IMR-90 (cell line): ENCODE results near the gene ACSS2. TPM values are rescaled to one million over a fixed set of nuclear protein-coding genes. Genes with fewer than 3 reads are reported as not detected.

Source experiments
- ATAC-seq: fragments of 200-7000 bp; cut with Tn5 transposase; 2 replicates; pipeline ENCODE4 v1.9.1; 2020; ENCODE audit warnings: low read depth, mild to moderate bottlenecking, moderate library complexity
- BruUV-seq: library from RNA; stranded (reverse); fragments of 400-500 nt; replicated peaks from 2 replicates; lab custom pipeline; 2021; lab: Mats Ljungman, UMichigan
- CTCF ChIA-PET: fragments of 300-600 bp; formaldehyde crosslinking; extraction: SDS; loops from one replicate; lab custom pipeline; 2021; ENCODE audit warnings: antibody characterized with exemption; lab: Yijun Ruan, JAX
- POLR2A ChIA-PET: fragments of 300-600 bp; sonication (Branson Sonifier 250); formaldehyde crosslinking; loops from one replicate; lab custom pipeline; 2022; ENCODE audit warnings: antibody characterized with exemption; ENCODE audit not compliant: unreplicated experiment; lab: Charles Lee
- DNase-seq: peaks from one replicate; pipeline ENCODE4 v3.0.0; 2013
- H2AFZ ChIP-seq: replicated peaks from 2 replicates; pipeline ENCODE3; 2013; ENCODE audit warnings: low read length, mild to moderate bottlenecking; ENCODE audit not compliant: poor library complexity
- H2AK5ac ChIP-seq: 2 replicates; pipeline ENCODE4 v1.6.1; 2013; ENCODE audit warnings: low read depth, low read length, inconsistent platforms
- H2AK9ac ChIP-seq: replicated peaks from 2 replicates; pipeline ENCODE3; 2013; ENCODE audit warnings: mild to moderate bottlenecking, low read depth, low read length, moderate library complexity; ENCODE audit not compliant: poor library complexity
- H2BK120ac ChIP-seq: 2 replicates; pipeline ENCODE4 v1.6.1; 2013; ENCODE audit warnings: low read depth, low read length, inconsistent platforms
- H2BK15ac ChIP-seq: 3 replicates; pipeline ENCODE4 v1.6.1; 2013; ENCODE audit warnings: low read depth, low read length, inconsistent platforms
- H2BK20ac ChIP-seq: 2 replicates; pipeline ENCODE4 v1.6.1; 2013; ENCODE audit warnings: low read depth, mild to moderate bottlenecking, inconsistent platforms, low read length, moderate library complexity
- H2BK5ac ChIP-seq: 2 replicates; pipeline ENCODE4 v1.6.1; 2013; ENCODE audit warnings: mild to moderate bottlenecking, low read depth, low read length, inconsistent platforms; ENCODE audit not compliant: poor library complexity, severe bottlenecking
- H3K14ac ChIP-seq: replicated peaks from 2 replicates; pipeline ENCODE4 v1.6.1; 2013; ENCODE audit warnings: low read depth, low read length, inconsistent platforms
- H3K18ac ChIP-seq: 2 replicates; pipeline ENCODE4 v1.6.1; 2013; ENCODE audit warnings: low read depth, low read length, control low read depth
- H3K23ac ChIP-seq: 2 replicates; pipeline ENCODE4 v1.6.1; 2013; ENCODE audit warnings: low read depth, low read length, inconsistent platforms
- H3K27ac ChIP-seq: 2 replicates; pipeline ENCODE4 v1.5.1; 2013; ENCODE audit warnings: mild to moderate bottlenecking, control low read depth, low read length; ENCODE audit not compliant: insufficient read depth
- H3K27me3 ChIP-seq: 2 replicates; pipeline ENCODE4 v1.6.1; 2013; ENCODE audit warnings: low read length; ENCODE audit not compliant: control insufficient read depth, insufficient read depth
- H3K36me3 ChIP-seq: 2 replicates; pipeline ENCODE4 v1.6.1; 2013; ENCODE audit warnings: low read length, mixed read lengths; ENCODE audit not compliant: control insufficient read depth, insufficient read depth
- H3K4ac ChIP-seq: 2 replicates; pipeline ENCODE4 v1.6.1; 2013; ENCODE audit warnings: low read depth, low read length, inconsistent platforms
- H3K4me1 ChIP-seq: 2 replicates; pipeline ENCODE4 v1.6.1; 2013; ENCODE audit warnings: low read length, mixed read lengths; ENCODE audit not compliant: control insufficient read depth, insufficient read depth
- H3K4me2 ChIP-seq: 2 replicates; pipeline ENCODE4 v1.6.1; 2013; ENCODE audit warnings: low read depth, mild to moderate bottlenecking, control low read depth, low read length, moderate library complexity
- H3K4me3 ChIP-seq: 2 replicates; pipeline ENCODE4 v1.5.1; 2013; ENCODE audit warnings: low read depth, mild to moderate bottlenecking, control low read depth, low read length, moderate library complexity; ENCODE audit not compliant: insufficient read depth
- H3K56ac ChIP-seq: 2 replicates; pipeline ENCODE4 v1.6.1; 2013; ENCODE audit warnings: low read length, inconsistent platforms; ENCODE audit not compliant: insufficient read depth; ENCODE audit errors: extremely low read depth
- H3K79me1 ChIP-seq, 2 experiments: 2 replicates each; pipeline ENCODE4 v1.6.1; 2013; ENCODE audit warnings: low read length in 2 of 2, inconsistent platforms in 1 of 2, low read depth in 1 of 2
- H3K9ac ChIP-seq: 2 replicates; pipeline ENCODE4 v1.6.1; 2013; ENCODE audit warnings: low read depth, low read length, control low read depth
- H3K9me1 ChIP-seq: 2 replicates; pipeline ENCODE4 v1.6.1; 2013; ENCODE audit warnings: low read length, inconsistent platforms; ENCODE audit not compliant: insufficient read depth
- H3K9me3 ChIP-seq: 2 replicates; pipeline ENCODE4 v1.6.1; 2013; ENCODE audit warnings: low read length; ENCODE audit not compliant: control insufficient read depth, insufficient read depth
- H4K20me1 ChIP-seq: 2 replicates; pipeline ENCODE4 v1.6.1; 2013; ENCODE audit warnings: low read length, inconsistent platforms; ENCODE audit not compliant: insufficient read depth
- H4K5ac ChIP-seq: 2 replicates; pipeline ENCODE4 v1.6.1; 2013; ENCODE audit warnings: mild to moderate bottlenecking, low read depth, low read length, control low read depth
- H4K8ac ChIP-seq, 2 experiments: 2 replicates each; pipeline ENCODE4 v1.6.1; 2013; ENCODE audit warnings: low read depth in 2 of 2, low read length in 2 of 2, control low read depth in 1 of 2, inconsistent platforms in 1 of 2
- H4K91ac ChIP-seq: 2 replicates; pipeline ENCODE4 v1.6.1; 2013; ENCODE audit warnings: low read depth, low read length, inconsistent platforms; ENCODE audit not compliant: insufficient read depth
- CHD1 ChIP-seq: IDR thresholded peaks from 2 replicates; pipeline ENCODE4 v1.6.1; 2012; ENCODE audit warnings: low read depth, low read length, improper control_type of control experiment
- FOS ChIP-seq: fragments of 150-350 bp; IDR thresholded peaks from 2 replicates; pipeline ENCODE4 v1.6.1; 2016; ENCODE audit warnings: low read depth, low read length
- MAZ ChIP-seq: IDR thresholded peaks from 2 replicates; pipeline ENCODE4 v1.6.1; 2012; ENCODE audit warnings: low read depth, mild to moderate bottlenecking, low read length, improper control_type of control experiment, moderate library complexity, borderline replicate concordance
- MXI1 ChIP-seq: IDR thresholded peaks from 2 replicates; pipeline ENCODE4 v1.6.1; 2012; ENCODE audit warnings: low read depth, mild to moderate bottlenecking, low read length, moderate library complexity, borderline replicate concordance
- NFE2L2 ChIP-seq: fragments of 150-350 bp; IDR thresholded peaks from 2 replicates; pipeline ENCODE4 v1.6.1; 2016; ENCODE audit warnings: low read depth, mild to moderate bottlenecking, low read length
- RAD21 ChIP-seq: IDR thresholded peaks from 2 replicates; pipeline ENCODE4 v1.6.1; 2012; ENCODE audit warnings: low read length, improper control_type of control experiment
- RCOR1 ChIP-seq: IDR thresholded peaks from 2 replicates; pipeline ENCODE4 v1.6.1; 2012; ENCODE audit warnings: mild to moderate bottlenecking, low read length, improper control_type of control experiment; ENCODE audit not compliant: insufficient replicate concordance
- RFX5 ChIP-seq: IDR thresholded peaks from 2 replicates; pipeline ENCODE4 v1.8.0; 2012; ENCODE audit warnings: low read depth, mild to moderate bottlenecking, low read length, moderate library complexity
- SMC3 ChIP-seq: fragments of 150-350 bp; IDR thresholded peaks from 2 replicates; pipeline ENCODE4 v1.6.1; 2016; ENCODE audit warnings: low read depth, mild to moderate bottlenecking, antibody characterized with exemption, low read length, moderate library complexity
- WGBS, 2 experiments: methylation state at CpG; one replicate each; pipeline versions ENCODE4 v1.1.5 to v1.1.7; 2013; ENCODE audit warnings: missing lambda C conversion rate in 2 of 2; ENCODE audit not compliant: insufficient read length in 1 of 2; ENCODE audit errors: extremely low coverage in 2 of 2; 5-methylcytosine and 5-hydroxymethylcytosine counted together
- dilution Hi-C: fragments of 300-500 bp; cut with HindIII; formaldehyde crosslinking; loops from one replicate; pipeline ENCODE4 v1.14.3; 2018; ENCODE audit warnings: low sequenced_read_pairs; ENCODE audit not compliant: unreplicated experiment
- in situ Hi-C: fragments of 300-500 bp; cut with MboI; formaldehyde crosslinking; loops from 3 replicates; pipeline ENCODE4 v1.14.3; 2019; ENCODE audit warnings: low sequenced_read_pairs, inconsistent platforms, mixed read lengths
- intact Hi-C: fragments of 100-400 bp; cut with micrococcal nuclease; formaldehyde crosslinking; loops from 2 replicates; pipeline ENCODE4 v1.10.0; 2022
- polyA plus RNA-seq, 3 experiments: library from polyadenylated mRNA; depleted of rRNA; stranded (reverse); fragments of >200 nt; gene quantifications; 2 replicates each; pipeline ENCODE4 v1.2.3, GENCODE V29; 2012; ENCODE audit warnings: low replicate concordance in 1 of 3
- total RNA-seq: library from RNA; depleted of rRNA; stranded (reverse); fragments of >200 nt; gene quantifications from 2 replicates; pipeline ENCODE4 v1.2.3, GENCODE V29; 2012
- TF ChIP-seq, protein P1 (sequence below): fragments of 150-350 bp; IDR thresholded peaks from 2 replicates; pipeline ENCODE4 v1.6.1; 2017; ENCODE audit warnings: mild to moderate bottlenecking, antibody characterized with exemption, low read length, low read depth
- TF ChIP-seq, protein P2 (sequence below): fragments of 150-350 bp; IDR thresholded peaks from 2 replicates; pipeline ENCODE4 v1.6.1; 2016; ENCODE audit warnings: low read depth, mild to moderate bottlenecking, low read length, moderate library complexity, borderline replicate concordance

Gene ACSS2
- total and polyA plus RNA-seq, 2 of the 4 experiments (the other 2 are of a cell fraction) = 26.9 to 46.4 TPM

DNA sequence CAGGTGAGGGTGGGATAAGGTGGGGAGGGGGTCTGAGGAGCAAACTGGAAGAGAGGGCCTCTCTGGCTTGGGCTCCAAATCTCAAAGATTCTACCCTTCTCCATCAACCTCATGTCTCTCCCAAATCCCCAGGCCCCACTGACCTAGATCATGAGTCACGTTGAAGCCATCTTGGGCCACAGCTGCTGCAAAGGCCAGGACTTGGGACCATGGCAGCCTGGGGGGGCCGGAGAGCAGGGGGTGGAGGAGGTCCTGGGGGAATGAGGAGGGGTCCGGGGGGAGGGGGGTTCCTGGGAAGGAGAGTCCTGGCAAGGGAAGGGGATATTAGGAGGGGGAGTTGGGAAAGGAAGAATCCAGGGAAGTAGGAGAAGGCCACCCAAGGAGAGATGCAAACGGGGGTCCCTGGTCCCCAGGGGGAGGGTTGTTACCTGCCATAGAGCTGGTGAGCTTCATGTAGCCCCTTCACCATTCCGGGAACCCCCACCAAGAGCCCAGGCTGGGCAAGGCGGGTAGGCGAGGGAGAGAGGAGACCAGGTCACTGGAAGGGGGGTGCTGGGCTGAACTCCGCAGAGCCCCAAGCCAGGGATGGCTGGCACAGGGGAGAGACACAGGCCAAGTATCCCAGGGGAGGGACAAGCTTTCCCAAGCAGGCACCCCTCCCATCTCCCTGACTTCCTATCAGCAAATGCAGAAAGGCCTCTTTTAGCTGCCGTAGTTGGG, 16.4 kb upstream of the ACSS2 start:
- Histone ChIP-seq H3K27ac (no peak overlapping the region), H3K23ac (no peak overlapping the region), H4K91ac (no peak overlapping the region), H3K9ac (no peak overlapping the region), H3K14ac (no peak overlapping the region), H3K4me2 (no peak overlapping the region), H2BK120ac (no peak overlapping the region), H3K4me1 (no peaks in the 10 kb centered on the region), H2BK5ac (no peak overlapping the region), H2BK20ac (no peak overlapping the region), H2BK15ac (no peak overlapping the region), H3K4ac (no peak overlapping the region), H3K36me3 (peaks cover 35% of the 10 kb centered on the region), H2AK5ac (no peak overlapping the region), H3K9me3 (no peaks in the 10 kb centered on the region), H3K79me1 (peaks cover 3 to 4% of the 10 kb centered on the region in 2 experiments; a peak in 2 of 4 replicates), H3K18ac (no peak overlapping the region), H4K20me1 (no peaks in the 10 kb centered on the region; the same call in 1 of the 2 replicates), H3K9me1 (peaks cover 5% of the 10 kb centered on the region; the same call in 1 of the 2 replicates), H3K4me3 (no peak overlapping the region), H4K5ac (no peak overlapping the region), H2AK9ac (no peak overlapping the region), H3K27me3 (no peaks in the 10 kb centered on the region), H2AFZ (no peak overlapping the region), H3K56ac (no peak overlapping the region), H4K8ac (no peak overlapping the region)
- no peak for ATAC-seq
- no CpG with 5 or more reads among the region's 9 CpGs for WGBS, 2 experiments
- dilution Hi-C loops = no loop called here
- BruUV-seq = no TSS peak
- in situ Hi-C loops = loop anchor here (25.0 kb wide), 1 partner anchor 402 kb away; no protein-coding TSS in a partner anchor
- CTCF ChIA-PET = no interaction called here
- intact Hi-C loops = no loop called here
- DNase-seq = no peak
- POLR2A ChIA-PET = no interaction called here
- TF ChIP-seq RFX5 (no peak), FOS (no peak), MXI1 (no peak), SMC3 (no peak), CHD1 (no peak), MAZ (no peak), NFE2L2 (no peak), RAD21 (no peak), RCOR1 (no peak)
- TF ChIP-seq, protein P1, sequence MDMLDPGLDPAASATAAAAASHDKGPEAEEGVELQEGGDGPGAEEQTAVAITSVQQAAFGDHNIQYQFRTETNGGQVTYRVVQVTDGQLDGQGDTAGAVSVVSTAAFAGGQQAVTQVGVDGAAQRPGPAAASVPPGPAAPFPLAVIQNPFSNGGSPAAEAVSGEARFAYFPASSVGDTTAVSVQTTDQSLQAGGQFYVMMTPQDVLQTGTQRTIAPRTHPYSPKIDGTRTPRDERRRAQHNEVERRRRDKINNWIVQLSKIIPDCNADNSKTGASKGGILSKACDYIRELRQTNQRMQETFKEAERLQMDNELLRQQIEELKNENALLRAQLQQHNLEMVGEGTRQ = no peak
- TF ChIP-seq, protein P2, sequence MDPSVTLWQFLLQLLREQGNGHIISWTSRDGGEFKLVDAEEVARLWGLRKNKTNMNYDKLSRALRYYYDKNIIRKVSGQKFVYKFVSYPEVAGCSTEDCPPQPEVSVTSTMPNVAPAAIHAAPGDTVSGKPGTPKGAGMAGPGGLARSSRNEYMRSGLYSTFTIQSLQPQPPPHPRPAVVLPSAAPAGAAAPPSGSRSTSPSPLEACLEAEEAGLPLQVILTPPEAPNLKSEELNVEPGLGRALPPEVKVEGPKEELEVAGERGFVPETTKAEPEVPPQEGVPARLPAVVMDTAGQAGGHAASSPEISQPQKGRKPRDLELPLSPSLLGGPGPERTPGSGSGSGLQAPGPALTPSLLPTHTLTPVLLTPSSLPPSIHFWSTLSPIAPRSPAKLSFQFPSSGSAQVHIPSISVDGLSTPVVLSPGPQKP = no peak
